Body of pancreas (tissue), 4 donors: ENCODE results near the gene CXorf58.

Experiments
- POLR2A ChIP-seq, 3 donors: fragments of 450-650 bp; IDR thresholded peaks; one replicate each; pipeline ENCODE4 v1.6.1; 2016; ENCODE audit warnings: antibody characterized with exemption in 3 of 3, mild to moderate bottlenecking in 2 of 3
- TF ChIP-seq, protein P1 (sequence below), 7 experiments: fragments of 450-650 bp in 4 of 7; fragments of 200-600 bp in 3 of 7; sonication (generic) in 3 of 7; IDR thresholded peaks; one replicate each; pipeline ENCODE4 v1.5.1; 2016 to 2019; ENCODE audit warnings: antibody characterized with exemption in 7 of 7

DNA sequence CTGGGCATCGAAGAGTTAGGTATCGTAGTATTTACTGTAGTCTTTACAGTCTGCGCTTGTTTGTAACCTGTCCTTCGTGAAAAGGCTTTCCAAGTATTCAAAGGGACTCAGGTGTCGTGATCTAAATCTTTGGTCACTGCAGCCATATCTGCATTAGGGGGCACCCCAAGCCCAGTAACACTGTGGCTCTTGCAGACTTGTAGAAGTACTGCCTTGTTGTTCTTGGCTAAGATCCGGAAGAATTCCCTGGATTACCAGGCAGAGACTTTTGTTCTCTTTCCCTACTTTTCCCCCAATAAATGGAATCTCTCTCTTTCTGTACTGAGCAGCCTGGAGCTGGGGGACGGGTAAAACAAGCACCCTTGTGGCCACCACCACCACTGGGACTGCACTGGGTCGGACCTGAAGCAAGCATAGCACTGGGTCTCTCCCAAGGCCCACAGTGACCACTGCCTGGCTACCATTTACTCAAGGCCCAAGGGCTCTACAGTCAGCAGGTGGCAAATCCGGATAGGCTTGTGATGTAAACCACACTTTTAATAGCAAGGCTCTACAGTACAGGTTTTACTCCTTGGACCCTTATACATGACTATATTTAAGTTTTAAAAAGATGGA lies 12.0 kb downstream of the CXorf58 start:
- TF ChIP-seq, protein P1, sequence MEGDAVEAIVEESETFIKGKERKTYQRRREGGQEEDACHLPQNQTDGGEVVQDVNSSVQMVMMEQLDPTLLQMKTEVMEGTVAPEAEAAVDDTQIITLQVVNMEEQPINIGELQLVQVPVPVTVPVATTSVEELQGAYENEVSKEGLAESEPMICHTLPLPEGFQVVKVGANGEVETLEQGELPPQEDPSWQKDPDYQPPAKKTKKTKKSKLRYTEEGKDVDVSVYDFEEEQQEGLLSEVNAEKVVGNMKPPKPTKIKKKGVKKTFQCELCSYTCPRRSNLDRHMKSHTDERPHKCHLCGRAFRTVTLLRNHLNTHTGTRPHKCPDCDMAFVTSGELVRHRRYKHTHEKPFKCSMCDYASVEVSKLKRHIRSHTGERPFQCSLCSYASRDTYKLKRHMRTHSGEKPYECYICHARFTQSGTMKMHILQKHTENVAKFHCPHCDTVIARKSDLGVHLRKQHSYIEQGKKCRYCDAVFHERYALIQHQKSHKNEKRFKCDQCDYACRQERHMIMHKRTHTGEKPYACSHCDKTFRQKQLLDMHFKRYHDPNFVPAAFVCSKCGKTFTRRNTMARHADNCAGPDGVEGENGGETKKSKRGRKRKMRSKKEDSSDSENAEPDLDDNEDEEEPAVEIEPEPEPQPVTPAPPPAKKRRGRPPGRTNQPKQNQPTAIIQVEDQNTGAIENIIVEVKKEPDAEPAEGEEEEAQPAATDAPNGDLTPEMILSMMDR (IDR thresholded peaks at IDR 0.05) = peak in 1 of 7 experiments; percentile 22
- TF ChIP-seq POLR2A (IDR thresholded peaks at IDR 0.05) = no peak
